Esophagus muscularis mucosa (tissue), 4 donors: Measurements from ENCODE around the gene ETV6. TPM values are rescaled to one million over a fixed set of nuclear protein-coding genes. Genes with fewer than 3 reads are reported as not detected.

Experiments
- DNase-seq: peaks from one replicate; pipeline ENCODE4 v3.0.0-alpha.2; 2017; ENCODE audit errors: extremely low spot score
- H3K27ac ChIP-seq, 4 donors: fragments of 200-600 bp; sonication (generic); replicated peaks in 1 of 4; 1 replicate in 3 of 4; 2 replicates in 1 of 4; pipeline ENCODE4 v1.5.1; 2016 to 2019; ENCODE audit warnings: mild to moderate bottlenecking in 1 of 4
- H3K27me3 ChIP-seq, 4 donors: fragments of 200-600 bp; sonication (generic); one replicate each; pipeline versions ENCODE4 v1.5.1 to v1.6.0; 2016 to 2019
- H3K36me3 ChIP-seq, 4 donors: fragments of 200-600 bp; sonication (generic); one replicate each; pipeline ENCODE4 v1.5.1; 2016 to 2019
- H3K4me1 ChIP-seq, 4 donors: fragments of 200-600 bp; sonication (generic); one replicate each; pipeline ENCODE4 v1.5.1; 2016 to 2019
- H3K4me3 ChIP-seq, 4 donors: fragments of 200-600 bp; sonication (generic); 1 replicate in 2 of 4; 2 replicates in 2 of 4; pipeline ENCODE4 v1.5.1; 2016 to 2019; ENCODE audit warnings: mild to moderate bottlenecking in 4 of 4, moderate library complexity in 1 of 4
- H3K9me3 ChIP-seq, 4 donors: fragments of 200-600 bp; sonication (generic); 1 replicate in 3 of 4; 2 replicates in 1 of 4; pipeline ENCODE4 v1.5.1; 2016 to 2019
- EP300 ChIP-seq: sonication (generic); formaldehyde crosslinking; IDR thresholded peaks from one replicate; pipeline ENCODE4 v1.6.1; 2017; ENCODE audit warnings: antibody characterized with exemption
- POLR2A ChIP-seq: fragments of 450-650 bp; IDR thresholded peaks from one replicate; pipeline ENCODE4 v1.6.1; 2017; ENCODE audit warnings: antibody characterized with exemption, moderate library complexity, mild to moderate bottlenecking, low read depth
- POLR2AphosphoS5 ChIP-seq, 2 donors: sonication (generic); formaldehyde crosslinking; IDR thresholded peaks; one replicate each; pipeline ENCODE4 v1.6.1; 2017; ENCODE audit warnings: antibody characterized with exemption in 2 of 2
- WGBS: methylation state at CpG from one replicate; pipeline ENCODE4 v1.1.5; 2018; 5-methylcytosine and 5-hydroxymethylcytosine counted together
- intact Hi-C: fragments of 100-400 bp; cut with DNase I; formaldehyde crosslinking; loops from one replicate; pipeline ENCODE4 v1.15.1; 2023
- total RNA-seq, 4 donors: library from RNA; depleted of rRNA; stranded (reverse); fragments of >200 nt; gene quantifications; one replicate each; pipeline versions ENCODE4 v1.1.0 to v1.2.1, GENCODE V29; 2016
- TF ChIP-seq, protein P1 (sequence below), 3 experiments: fragments of 200-600 bp in 2 of 3; fragments of 450-650 bp in 1 of 3; sonication (generic) in 2 of 3; IDR thresholded peaks; one replicate each; pipeline ENCODE4 v1.5.1; 2017 to 2019; ENCODE audit warnings: antibody characterized with exemption in 3 of 3, mild to moderate bottlenecking in 2 of 3, moderate library complexity in 1 of 3

Gene ETV6
- total RNA-seq, 4 donors from 2014 or later: 22.4 to 29.6 (median 25.3) TPM

DNA sequence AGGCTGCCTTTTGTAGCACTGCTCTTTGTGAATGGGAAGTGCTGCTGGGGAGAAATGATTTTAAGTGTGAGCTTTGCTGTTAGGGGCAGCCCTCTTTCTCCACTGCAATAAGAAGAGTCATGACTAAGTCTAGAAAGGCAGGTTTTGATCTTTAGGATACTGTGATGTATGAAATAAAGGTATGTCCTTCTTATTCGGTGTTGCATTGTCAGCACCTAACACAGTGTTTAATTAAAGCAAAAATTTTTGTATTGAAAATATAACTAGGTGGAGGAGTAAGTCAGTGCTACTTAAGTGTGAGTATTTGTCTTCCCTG is 81.5 kb downstream of the ETV6 start:
- Histone ChIP-seq H3K36me3 (peaks cover 0 to 4% (median 0%) of the 10 kb centered on the region in 4 donors), H3K27me3 (no peaks in the 10 kb centered on the region), H3K4me3 (no peak overlapping the region), H3K9me3 (no peaks in the 10 kb centered on the region), H3K27ac (peak overlapping the region; percentile 45 to 76 (median 64)), H3K4me1 (peaks cover 8 to 63% (median 57%) of the 10 kb centered on the region in 4 donors)
- no peak for DNase-seq
- intact Hi-C loops: no loop called here
- 80% methylated on average over 1 of the region's 1 CpG for WGBS
- TF ChIP-seq, protein P1, sequence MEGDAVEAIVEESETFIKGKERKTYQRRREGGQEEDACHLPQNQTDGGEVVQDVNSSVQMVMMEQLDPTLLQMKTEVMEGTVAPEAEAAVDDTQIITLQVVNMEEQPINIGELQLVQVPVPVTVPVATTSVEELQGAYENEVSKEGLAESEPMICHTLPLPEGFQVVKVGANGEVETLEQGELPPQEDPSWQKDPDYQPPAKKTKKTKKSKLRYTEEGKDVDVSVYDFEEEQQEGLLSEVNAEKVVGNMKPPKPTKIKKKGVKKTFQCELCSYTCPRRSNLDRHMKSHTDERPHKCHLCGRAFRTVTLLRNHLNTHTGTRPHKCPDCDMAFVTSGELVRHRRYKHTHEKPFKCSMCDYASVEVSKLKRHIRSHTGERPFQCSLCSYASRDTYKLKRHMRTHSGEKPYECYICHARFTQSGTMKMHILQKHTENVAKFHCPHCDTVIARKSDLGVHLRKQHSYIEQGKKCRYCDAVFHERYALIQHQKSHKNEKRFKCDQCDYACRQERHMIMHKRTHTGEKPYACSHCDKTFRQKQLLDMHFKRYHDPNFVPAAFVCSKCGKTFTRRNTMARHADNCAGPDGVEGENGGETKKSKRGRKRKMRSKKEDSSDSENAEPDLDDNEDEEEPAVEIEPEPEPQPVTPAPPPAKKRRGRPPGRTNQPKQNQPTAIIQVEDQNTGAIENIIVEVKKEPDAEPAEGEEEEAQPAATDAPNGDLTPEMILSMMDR (IDR thresholded peaks at IDR 0.05): no peak

DNA sequence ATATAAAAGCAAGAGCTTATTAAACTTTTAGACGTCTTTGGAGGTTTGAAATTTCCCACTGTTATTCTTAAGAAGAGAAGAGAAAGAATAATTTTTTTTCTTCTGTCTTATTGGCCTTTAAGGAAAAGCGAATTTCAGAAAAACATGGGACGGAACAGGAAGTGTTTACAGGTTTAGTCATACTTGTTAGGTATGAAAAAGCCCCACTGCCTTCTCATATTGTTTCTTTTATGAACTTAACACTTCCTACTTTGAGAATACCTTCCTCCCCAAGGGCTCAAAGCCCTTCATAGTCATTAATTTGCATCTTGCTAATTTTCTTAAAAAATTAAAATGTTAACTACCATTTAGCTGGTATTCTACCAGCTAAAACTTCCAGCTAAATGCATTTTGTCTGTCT is 82.0 kb downstream of the ETV6 start:
- DNase-seq: no peak
- no peaks in the 10 kb centered on the region for H3K27me3 ChIP-seq
- no peak overlapping the region for H3K4me3 ChIP-seq
- TF ChIP-seq EP300 (no peak), POLR2A (no peak), POLR2AphosphoS5 (IDR thresholded peaks at IDR 0.05) (no peak)
- TF ChIP-seq, protein P1 (IDR thresholded peaks at IDR 0.05): no peak
- H3K27ac ChIP-seq: peak overlapping the region; percentile 45 to 76 (median 64)
- peaks cover 8 to 58% (median 54%) of the 10 kb centered on the region in 4 donors for H3K4me1 ChIP-seq
- 29% methylated on average over 3 of the region's 3 CpGs for WGBS
- intact Hi-C loops: no loop called here
- no peaks in the 10 kb centered on the region for H3K9me3 ChIP-seq
- H3K36me3 ChIP-seq: peaks cover 0 to 4% (median 0%) of the 10 kb centered on the region in 4 donors

DNA sequence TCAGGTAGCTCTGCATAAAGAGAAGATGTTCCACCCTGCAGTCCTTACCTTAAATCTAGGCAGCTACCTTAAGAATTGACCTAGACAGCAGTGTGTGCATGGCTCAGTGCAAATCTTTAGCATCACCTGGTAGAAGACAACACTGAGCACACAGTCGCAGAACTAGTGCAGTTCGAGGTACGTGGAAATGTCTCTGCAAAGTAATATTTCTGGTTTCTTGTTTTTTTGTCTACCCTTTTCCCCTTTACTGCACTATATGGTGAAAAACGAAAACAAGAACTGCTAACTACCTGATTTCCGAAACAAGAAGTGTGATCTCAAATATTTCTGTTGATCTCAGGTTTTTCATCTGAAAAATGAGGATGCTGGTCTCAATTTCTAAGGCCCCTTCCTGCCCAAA is 82.5 kb downstream of the ETV6 start:
- no peak for DNase-seq
- H3K36me3 ChIP-seq: peaks cover 0 to 4% (median 0%) of the 10 kb centered on the region in 4 donors
- H3K9me3 ChIP-seq: no peaks in the 10 kb centered on the region
- no peaks in the 10 kb centered on the region for H3K27me3 ChIP-seq
- intact Hi-C loops: no loop called here
- H3K4me3 ChIP-seq: no peak overlapping the region
- TF ChIP-seq POLR2A (no peak), EP300 (no peak), POLR2AphosphoS5 (IDR thresholded peaks at IDR 0.05) (no peak)
- TF ChIP-seq, protein P1 (IDR thresholded peaks at IDR 0.05): no peak
- WGBS: 93% methylated on average over 5 of the region's 5 CpGs
- H3K4me1 ChIP-seq: peaks cover 8 to 58% (median 54%) of the 10 kb centered on the region in 4 donors
- peak overlapping the region; percentile 45 to 76 (median 64) for H3K27ac ChIP-seq

DNA sequence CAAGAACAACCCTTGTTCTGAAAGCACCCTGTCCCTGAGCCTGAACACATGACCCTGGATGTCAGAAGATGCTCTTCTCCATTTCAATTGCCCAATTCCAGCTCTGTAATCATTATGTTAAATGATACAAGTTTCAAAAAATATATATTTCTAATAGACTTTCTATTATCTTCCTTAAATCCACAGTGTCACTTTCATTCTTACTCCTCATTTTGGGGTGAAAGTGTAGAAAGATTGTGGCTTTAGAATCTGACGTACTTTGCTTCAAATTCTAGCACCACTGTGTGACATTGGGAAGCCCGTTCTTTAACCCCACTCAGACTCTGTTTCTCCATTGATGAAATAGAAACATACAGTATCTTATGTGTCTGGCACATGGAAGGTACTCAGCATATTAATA is 83.2 kb downstream of the ETV6 start:
- Histone ChIP-seq H3K4me1 (peaks cover 8 to 58% (median 51%) of the 10 kb centered on the region in 4 donors), H3K27me3 (no peaks in the 10 kb centered on the region), H3K36me3 (peaks cover 0 to 4% (median 0%) of the 10 kb centered on the region in 4 donors), H3K9me3 (no peaks in the 10 kb centered on the region), H3K27ac (peak overlapping the region in 1 of 4 donors; percentile 76), H3K4me3 (no peak overlapping the region)
- DNase-seq: no peak
- TF ChIP-seq EP300 (no peak), POLR2A (no peak), POLR2AphosphoS5 (IDR thresholded peaks at IDR 0.05) (no peak)
- TF ChIP-seq, protein P1 (IDR thresholded peaks at IDR 0.05): no peak
- intact Hi-C loops: no loop called here
- 93% methylated on average over 2 of the region's 2 CpGs for WGBS

DNA sequence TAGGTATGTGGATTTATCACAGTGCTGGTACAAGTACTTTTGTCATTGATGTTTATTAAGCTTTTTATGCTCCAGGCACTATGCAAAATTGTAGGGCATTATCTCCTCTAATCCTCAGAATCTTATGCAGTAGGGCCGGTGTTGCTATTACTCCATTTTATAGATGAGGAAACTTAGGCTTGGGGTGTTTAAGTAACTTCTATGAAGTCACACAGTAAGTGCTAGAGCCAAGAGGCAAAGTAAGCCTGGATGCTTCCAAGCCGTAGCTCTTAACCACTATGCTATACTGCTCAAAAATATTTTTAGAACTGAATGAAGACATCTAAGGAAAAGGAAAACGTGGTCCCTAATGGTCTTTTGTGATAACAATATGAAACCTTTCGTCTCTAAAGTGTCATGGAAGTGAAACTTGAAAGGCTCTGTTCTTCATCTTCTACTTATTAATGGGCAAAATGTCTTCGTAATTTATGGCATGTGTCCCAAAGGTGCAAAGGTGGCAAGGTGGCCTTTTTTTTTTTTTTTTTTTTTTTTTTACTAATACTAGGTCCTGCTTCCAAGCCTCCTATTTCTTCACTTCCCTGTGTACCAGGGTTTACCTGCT is 85.2 kb downstream of the ETV6 start:
- H3K4me1 ChIP-seq: peaks cover 5 to 60% (median 38%) of the 10 kb centered on the region in 4 donors

More for the DNA sequence above, 85.2 kb downstream of the ETV6 start:
- H3K9me3 ChIP-seq: no peaks in the 10 kb centered on the region
- TF ChIP-seq, protein P1 (IDR thresholded peaks at IDR 0.05): no peak
- TF ChIP-seq POLR2AphosphoS5 (IDR thresholded peaks at IDR 0.05): no peak
- TF ChIP-seq EP300: no peak
- TF ChIP-seq POLR2A: no peak
- 73% methylated on average over 5 of the region's 5 CpGs for WGBS
- no peak for DNase-seq
- H3K36me3 ChIP-seq: peaks cover 0 to 4% (median 0%) of the 10 kb centered on the region in 4 donors
- no peaks in the 10 kb centered on the region for H3K27me3 ChIP-seq
- no peak overlapping the region for H3K4me3 ChIP-seq
- H3K27ac ChIP-seq: peak overlapping the region in 1 of 4 donors; percentile 28
- intact Hi-C loops: no loop called here
